HG03196 (cell line): Measurements from ENCODE around the gene MCEMP1.

Experiments used
- ATAC-seq: cut with Tn5 transposase; IDR thresholded peaks from one replicate; pipeline ENCODE4 v1.9.1; 2021; ENCODE audit not compliant: unreplicated experiment

The MCEMP1 gene, protein sequence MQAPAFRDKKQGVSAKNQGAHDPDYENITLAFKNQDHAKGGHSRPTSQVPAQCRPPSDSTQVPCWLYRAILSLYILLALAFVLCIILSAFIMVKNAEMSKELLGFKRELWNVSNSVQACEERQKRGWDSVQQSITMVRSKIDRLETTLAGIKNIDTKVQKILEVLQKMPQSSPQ

DNA sequence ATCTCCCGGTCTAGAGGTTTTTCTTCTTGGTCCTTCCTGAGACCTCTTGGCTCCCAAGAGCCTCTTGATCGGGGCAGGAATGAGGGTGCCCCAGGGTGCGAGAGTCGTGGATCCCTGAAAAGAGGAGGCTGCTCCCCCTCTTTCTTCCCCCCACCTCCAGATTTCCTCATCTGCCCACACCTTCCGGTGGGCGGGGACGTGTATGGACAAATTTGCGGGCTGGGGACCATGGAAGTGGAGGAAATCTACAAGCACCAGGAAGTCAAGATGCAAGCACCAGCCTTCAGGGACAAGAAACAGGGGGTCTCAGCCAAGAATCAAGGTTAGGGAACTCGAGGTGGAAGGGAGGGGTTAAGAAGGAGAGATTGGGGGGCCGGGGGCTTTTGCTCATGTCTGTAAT lies at the start of gene MCEMP1:
MCEMP1 (plus strand) TSS at position 237 of the 400 bp plus-strand sequence; CDS start at position 268, 31 bp downstream.
- ATAC-seq: no peak

DNA sequence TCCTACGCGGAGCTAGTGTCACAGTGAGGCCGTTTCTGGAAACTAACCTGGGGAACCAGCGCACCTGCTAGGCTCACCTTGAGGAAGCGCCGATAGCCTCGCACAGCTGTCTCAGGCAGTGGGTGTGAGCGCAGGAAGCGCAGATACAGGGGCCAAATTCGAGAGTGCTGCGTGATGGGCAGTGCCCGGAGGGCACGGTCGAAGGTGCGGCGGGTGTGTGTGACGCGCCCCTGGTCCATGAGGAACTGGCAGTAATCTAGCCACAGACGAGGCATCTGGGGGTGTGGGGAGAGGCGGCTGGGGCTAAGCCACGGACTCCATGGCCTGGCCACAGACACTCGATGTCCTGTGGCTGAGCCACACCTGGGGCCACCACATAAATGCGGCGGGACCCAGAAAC lies 49.7 kb upstream of the MCEMP1 start:
- ATAC-seq: no peak

DNA sequence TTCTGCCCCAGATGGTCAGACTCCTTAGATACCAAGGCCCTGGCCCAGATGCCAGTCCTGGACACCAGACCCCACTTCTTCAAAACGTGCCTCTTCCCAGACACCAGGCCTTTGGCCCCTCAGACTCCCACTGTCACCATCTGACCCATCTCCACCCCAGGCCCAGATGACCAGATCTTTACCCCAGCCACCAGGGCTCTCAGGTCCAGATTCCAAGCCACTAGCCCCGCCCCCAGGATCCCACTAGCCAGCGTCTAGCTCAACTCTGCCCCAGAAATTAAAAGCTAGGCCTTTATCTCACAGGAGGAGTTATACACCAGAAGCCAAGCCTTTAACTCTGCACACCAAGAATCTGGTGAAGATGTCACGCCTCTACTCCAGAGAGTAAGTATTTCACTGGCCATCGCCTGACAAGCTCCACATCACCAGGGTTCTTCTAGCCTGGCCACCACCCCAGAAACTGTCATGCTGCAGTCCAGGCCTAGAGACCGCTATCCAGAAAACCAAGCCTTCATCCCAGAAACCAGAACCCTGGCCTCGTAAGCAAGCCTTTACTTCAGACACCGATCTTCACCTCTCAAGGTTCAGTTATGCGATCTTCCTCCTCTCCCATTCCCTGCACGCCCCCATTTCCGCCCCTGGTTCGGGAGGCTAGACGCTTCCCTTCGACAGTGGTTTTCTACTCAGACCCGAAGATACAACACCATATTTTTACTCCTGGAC lies 48.1 kb upstream of the MCEMP1 start:
- no peak for ATAC-seq

DNA sequence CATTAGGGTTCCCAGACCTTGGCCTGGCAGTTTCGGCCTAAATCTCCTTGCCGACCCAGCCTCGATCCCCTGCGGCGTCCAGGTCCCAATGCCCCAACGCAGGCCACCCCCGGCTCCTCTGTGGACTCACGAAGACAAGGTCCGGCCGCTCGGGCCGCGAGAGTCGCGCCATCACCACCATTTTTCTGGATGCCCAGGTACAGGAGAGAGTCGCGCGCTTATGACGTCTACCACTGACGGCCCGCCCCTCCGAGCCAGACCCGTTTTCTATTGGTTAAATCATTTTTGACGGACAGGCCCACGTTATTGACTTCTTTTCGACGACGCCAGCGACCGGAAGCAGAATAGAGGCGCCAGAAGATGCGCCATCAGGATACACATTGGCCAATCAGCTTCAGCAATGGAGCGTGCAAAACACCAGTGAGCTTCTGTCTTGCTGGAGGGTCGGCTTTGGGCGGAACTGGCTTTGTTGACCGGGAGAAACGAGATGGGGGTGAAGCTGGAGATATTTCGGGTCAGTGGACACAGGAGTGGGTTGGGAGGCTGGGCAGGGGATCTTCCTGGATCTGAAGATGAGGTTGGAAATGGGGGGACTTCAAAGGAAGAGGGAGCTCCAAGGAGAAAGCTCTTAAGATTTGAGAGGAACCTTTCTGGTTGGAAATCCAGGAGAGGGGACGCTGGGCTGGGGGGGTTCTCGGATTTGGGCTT lies 47.4 kb upstream of the MCEMP1 start, which contains the start of the genes PET100 and XAB2:
PET100 (plus strand) TSS at position 447 of the 708 bp plus-strand sequence; CDS start at position 488, 41 bp downstream.
XAB2 (minus strand) TSS at position 199 of the 708 bp plus-strand sequence; CDS start at position 181, 18 bp downstream.
- ATAC-seq: peak; percentile 88

DNA sequence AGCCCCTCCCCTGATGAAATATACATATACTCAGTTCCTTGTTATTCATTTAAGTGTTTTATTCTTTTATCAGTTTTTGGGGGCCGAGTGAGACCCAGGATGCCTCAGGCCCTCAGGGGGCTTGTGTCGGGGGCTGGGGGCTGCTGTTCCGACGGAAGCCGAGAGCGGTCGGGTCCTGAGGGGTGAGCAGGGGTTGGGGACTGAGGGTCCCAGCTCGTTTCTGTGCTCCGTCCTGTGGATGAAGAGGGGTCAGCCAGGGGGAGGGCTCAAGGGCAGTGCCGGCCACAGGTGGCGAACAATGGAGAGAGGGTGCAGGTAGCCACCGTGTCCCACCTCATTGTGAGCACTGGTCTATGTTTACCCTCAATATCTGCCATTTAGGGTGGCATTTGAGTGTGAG lies 45.3 kb upstream of the MCEMP1 start:
- no peak for ATAC-seq

DNA sequence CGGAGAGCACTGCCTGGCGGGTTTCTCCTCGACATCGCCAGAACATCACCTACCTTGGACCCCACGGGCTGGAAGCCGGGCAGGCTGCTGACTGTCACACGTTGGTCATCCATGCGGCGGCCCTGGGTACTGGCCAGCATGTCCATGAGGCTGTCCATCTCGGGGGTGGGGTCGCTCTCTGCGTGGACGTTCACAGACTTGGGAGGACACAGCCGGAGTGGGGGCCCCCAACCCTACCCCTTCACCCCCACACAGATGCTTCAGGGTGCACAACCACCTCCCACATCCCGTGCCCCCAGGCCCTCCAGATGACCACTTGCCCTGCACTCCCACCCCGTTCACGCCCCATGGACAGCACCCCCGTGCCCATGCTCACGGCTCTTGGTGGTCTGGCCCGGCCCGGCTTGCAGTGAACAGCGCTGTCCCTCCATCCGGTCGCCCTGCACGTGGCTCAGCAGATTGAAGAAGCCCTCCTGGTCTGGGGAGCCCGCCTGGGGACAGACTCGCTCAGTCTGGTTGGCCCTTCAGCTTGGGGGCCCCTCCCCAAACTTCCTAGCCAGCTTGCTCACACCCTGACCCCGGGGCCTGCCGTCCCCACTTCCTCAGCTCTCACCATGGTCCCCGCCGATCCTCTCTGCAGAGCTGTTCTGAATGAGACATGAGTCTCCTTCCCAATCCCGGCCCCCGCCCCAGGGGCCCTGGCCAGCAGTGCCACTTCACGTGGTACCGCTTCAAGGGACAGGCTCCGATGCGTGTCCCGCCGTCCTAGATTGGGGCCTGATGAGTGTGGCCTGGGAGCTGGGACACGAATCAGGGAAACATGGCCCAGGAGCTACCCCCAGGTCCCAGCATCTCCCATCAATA lies 44.3 kb upstream of the MCEMP1 start:
- ATAC-seq: no peak

DNA sequence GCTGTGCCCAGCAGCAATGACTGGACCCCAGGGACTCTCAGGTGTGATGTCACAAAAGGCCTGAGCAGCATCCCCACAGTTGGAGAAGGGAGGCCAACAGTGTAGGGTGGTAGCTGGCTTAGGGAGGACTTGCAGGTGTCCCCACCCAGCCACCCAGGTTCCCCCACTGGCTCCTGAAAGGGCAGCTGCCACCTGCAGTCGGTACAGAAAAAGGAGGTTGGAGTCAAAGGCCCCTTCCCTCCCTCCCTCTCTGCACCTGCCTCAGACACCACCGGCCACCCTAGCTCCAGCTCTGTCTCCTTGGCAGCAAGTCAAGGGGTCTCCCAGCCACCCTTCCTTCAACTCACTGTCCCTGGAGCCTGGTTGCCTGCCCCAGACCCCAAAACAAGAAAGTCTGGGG lies 43.2 kb upstream of the MCEMP1 start, which contains the start of gene PCP2:
PCP2 (minus strand) TSS at position 22 of the 400 bp plus-strand sequence. CDS start 262 bp downstream, outside the sequence.
- no peak for ATAC-seq

DNA sequence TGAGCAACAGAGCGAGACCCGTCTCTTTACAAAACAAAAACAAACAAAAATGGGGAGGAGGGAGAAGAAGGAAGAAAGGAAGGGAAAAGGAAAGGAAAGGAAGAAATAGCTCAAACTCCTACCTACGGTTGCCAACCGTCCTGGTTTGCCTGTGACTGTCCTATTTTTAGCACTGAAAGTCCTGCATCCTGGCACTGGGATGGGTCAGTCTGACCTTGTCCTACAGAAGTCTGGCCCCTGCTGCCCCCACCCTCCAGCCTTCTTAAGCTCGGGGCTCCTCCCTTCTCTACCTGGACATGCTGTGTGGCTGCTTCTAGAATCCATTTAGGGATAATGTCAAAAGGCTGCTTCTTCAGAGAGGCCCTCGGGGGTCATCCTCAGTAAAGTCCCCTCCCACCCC lies 41.2 kb upstream of the MCEMP1 start:
- no peak for ATAC-seq

DNA sequence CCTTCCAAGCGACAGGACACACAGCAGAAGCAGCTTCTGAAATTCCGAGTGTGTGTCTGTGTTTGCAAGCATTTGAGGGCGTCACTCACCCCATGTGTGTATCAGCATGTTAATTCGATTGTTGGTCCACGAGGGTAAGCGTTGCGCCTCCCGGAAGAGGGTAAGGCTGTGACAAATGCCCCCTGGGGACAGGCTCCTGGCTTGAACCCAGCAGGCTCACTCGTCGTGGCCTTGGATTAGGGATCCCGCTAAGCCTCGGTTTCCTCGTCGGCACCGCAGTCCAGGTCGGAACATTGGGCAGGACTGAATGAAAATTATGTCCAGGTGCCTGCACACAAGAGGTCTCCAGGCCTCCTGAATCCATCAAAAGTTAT lies 40.6 kb upstream of the MCEMP1 start:
- ATAC-seq: no peak

DNA sequence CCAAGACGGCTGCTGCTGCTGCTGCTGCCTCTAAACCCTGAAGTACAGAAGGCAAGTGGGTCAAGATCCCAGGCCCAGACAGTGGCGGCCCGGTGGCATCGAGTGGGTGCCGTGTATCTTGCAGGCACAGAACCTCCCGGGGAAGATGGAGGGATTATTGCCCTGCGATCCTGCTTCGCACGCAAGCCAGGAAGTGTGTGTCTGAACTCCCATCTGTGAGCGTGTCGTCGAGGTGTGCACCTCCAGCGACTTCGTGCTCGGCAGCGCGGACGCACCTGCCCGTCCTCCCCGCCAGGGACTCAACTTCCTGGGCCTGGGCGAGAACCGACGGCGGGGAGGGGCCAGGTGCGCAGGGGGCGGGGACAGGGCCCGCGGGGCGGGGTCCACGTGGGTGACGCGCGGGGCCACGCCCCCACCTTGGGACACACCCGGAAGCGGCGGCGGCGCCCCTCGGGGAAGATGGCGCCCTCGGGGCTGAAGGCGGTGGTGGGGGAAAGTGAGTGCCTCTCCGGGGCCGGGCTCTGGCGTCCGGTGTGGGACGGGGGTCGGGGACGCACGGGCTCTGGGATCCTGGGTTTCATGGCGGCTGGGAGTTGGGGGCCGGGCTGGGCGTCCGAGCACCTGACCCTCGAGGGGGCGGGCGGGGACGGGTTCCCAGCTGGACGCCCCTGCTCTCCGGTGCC lies 40.1 kb upstream of the MCEMP1 start, which contains the start of gene STXBP2:
STXBP2 (plus strand) TSS at position 420 of the 683 bp plus-strand sequence; CDS start at position 460, 40 bp downstream.
- peak; percentile 41 for ATAC-seq

DNA sequence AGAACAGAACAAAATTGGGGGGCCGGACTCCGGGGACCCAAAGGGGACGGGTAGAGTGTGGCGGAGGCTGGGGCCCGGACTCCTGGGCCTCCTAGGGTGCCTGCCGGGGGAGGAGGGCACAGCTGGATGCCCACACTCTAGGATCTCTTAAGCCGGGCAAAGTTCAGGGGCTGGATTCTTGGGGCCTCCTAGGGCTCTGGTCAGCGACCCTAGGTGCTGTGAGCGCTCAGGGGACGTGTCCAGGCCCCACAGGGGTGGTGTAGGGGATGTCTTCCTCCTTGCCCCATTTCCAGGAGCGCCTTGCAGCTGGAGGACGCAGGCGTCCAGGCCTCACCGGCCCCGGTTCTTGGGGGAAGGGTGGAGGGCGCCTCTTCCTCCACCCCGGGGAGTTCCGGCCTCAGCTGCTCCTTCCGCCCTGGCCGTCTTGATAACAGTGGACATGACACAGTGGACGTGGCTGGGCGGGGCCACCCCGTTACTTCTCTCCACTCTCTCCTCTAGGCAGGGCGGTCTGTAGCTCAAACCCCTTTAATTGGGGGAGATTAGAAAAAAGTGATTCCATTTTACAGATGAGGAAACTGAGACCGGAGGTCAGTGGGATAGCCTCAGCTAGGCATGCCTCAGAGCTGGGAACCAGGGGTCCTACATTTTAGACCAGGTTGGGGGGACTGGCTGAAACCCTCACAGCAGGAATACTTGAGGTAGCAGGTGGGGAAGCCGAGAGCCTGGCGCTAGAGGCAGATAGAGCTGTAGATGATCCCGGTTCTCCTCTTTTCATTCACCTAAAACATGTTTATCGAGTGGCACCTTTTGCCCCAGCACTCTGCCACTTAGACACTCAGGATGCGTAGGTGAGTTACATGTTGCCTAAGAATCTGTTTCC lies 39.3 kb upstream of the MCEMP1 start:
- ATAC-seq: peak; percentile 16

DNA sequence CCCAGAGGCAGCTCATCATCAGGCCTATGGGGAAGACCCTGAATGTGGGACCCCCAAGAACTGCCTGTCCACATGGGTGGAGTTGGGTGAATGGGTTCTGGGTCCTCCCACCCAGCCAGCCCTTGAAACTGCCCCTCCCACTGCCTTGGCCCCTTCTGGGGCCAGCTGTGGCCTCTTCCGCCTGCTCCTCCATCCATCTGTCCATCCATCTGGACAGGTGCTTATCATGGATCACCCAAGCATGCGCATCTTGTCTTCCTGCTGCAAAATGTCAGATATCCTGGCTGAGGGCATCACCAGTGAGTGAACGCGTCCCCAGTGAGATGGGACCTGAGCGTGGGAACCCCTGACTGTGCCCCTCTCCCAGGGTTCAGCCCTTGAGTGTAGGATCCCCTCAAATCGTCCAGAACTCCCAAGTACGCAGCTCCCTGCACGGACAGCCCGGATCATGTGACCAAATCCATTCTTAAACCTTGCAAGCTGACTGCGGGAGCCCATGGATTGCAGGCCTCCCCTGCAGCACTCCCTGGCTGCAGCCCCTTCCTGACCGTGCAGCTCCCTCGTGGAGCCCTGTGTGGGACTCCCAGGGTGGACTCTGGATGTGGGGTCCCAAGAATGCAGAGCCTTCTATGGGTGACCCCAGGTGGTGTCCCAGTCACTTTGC lies 38.0 kb upstream of the MCEMP1 start:
- no peak for ATAC-seq

DNA sequence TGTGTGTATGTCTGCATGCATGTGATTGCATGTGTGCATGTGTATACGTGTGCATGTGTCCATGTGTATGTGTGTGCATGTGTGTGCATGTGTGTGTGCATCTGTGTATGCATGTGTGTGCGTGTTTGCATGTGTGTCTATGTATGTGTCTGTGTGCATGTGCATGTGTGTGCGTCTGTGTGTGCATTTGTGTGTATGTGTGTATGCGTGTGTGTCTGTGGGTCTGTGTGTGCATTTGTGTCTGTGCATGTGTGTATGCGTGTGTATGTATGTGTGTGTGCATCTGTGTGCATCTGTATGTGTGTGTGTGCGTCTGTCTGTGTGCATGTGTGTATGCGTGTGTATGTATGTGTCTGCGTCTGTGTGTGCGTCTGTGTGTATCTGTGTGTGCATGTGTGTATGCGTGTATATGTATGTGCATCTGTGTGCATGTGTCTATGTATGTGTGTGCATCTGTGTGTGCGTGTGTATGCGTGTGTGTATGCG lies 37.0 kb upstream of the MCEMP1 start:
- no peak for ATAC-seq

DNA sequence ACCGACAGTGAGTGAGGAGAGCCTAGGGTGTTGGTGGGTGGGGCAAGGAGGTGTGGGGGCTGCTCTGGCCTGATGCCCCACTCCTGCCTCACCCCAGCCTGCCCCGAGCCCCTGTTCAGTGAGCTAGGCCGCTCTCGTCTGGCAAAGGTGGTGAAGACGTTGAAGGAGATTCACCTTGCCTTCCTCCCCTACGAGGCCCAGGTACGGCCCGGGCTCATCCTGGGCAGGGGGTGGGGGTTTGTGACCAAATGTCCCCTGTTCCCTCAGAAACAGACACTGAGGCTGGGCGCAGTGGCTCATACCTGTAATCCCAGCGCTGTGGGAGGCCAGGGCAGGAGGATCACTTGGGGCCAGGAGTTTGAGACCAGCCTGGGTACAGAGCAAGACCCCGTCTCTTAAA lies 36.1 kb upstream of the MCEMP1 start:
- ATAC-seq: no peak

DNA sequence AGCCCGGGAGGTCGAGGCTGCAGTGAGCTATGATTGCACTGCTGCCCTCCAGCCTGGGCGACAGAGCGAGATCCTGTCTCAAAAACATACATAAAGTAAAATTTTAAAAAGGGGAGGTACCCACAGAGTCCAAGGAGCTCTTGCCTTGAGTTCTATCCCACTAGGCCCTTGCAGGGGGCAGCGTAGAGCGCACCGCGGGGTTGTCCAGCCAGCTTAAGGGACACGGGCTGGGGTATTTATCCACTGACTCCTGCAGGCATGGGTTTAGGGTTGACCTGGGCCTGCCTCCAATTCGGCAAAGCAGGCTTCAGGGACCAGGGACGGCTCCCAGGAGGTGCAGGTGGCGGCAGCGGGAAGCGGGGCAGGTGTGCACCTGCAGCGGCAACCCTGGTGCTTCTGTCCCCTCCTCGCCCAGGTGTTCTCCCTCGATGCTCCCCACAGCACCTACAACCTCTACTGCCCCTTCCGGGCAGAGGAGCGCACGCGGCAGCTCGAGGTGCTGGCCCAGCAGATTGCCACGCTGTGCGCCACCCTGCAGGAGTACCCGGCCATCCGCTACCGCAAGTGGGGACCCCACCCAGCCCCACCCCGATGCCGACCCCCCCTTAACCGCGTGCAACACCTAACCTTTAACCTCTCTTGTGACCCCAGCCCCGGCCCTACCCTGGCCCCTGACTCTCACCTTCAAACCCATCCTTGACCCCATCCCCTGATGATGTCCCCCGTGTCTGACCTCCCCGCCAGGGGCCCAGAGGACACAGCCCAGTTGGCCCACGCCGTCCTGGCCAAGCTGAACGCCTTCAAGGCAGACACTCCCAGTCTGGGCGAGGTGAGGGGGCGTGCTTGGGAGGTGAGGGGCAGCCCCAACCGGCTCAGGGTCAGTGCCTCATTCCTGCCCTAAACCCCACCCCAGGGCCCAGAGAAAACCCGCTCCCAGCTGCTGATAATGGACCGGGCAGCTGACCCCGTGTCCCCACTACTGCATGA lies 35.3 kb upstream of the MCEMP1 start:
- no peak for ATAC-seq

DNA sequence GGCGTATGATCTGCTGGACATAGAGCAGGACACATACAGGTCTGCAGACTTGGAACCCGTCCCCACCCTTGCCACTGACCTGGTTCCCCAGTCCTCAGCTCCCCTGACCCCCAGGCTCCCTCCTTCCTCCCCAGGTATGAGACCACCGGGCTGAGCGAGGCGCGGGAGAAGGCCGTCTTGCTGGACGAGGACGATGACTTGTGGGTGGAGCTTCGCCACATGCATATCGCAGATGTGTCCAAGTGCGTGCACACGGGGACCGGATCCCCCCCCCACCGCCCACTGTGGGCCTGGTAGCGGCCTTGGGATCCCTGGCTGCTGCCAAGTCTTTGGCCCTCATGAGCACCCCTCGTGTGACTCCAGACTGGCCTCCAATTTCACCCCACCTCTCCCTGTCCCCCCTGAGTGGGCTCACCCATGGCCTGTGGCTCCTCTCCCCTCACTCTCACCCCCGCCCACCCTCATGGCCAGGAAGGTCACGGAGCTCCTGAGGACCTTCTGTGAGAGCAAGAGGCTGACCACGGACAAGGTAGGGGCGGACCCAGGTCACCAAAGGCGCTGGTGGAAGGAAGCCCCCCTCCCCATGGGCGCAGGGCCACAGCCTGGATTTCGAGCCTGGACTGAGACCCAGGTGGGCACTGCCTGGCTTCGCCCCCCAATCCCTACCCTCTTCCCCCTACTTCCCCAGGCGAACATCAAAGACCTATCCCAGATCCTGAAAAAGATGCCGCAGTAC lies 34.4 kb upstream of the MCEMP1 start:
- ATAC-seq: no peak

DNA sequence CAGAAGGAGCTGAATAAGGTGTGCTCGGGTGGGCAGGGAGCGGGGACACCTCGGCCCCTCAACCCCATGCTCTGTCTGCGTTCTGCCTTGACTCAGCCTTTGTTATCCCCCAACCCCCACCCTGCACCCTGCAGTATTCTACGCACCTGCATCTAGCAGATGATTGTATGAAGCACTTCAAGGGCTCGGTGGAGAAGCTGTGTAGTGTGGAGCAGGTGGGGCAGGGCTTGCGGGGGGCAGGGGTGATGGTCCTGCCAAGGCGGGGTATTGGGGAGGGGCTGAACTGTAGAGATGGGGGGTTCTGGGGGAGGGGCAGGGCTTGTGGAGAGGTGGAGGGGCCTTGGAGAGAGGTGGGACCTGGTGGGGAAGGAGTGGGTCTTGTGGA lies 33.9 kb upstream of the MCEMP1 start:
- ATAC-seq: no peak
